NCI-H1694 treated with DMSO at 0.1 percent for 48 hours (cell line): Measurements from ENCODE around the gene GSTT2B.
A peak's percentile ranks its signal among the peaks of the same experiment; 100 is the strongest.
"Not testable (repeated sequence)": the region's sequence is repeated elsewhere in the genome, so short reads cannot be mapped to it uniquely, and the experiment has no call there.

Experiments used
- DNase-seq: peaks from one replicate; lab custom pipeline; 2025; lab: John Stamatoyannopoulos, UW

GSTT2B gene

DNA sequence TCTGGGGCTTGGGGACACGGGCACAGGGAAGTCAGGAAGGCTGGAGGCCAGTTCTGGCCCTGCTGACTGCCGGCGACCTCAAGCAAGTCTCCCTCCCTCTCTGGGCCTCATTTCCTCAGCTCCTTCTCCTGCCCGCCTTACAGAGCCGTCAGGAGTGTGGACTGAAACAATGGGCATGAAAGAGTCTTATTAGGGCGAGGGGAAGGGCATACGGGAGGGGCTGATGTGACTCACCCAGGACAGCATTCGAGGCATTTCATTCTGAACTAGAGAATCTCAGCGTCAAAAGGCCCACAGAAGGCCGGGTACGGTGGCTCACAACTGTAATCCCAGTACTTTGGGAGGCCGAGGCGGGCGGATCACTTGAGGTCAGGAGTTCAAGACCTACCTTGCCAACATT lies 20.8 kb downstream of the GSTT2B start:
- DNase-seq, result not testable (repeated sequence)

DNA sequence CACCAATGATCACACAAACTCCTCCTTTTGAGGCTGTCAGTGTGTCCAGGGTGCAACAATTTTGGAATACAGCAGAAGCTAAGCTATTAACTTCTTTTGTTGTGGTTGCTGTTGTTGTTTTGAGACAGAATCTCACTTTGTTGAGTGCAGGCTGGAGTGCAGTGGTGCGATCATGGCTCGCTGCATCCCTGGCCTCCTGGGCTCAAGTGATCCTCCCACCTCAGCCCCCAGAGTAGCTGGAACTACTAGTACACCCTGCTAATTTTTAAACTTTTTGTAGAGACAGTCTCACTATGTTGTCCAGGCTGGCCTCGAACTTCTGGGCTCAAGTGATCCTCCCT lies 22.0 kb downstream of the GSTT2B start:
- DNase-seq, result no peak

DNA sequence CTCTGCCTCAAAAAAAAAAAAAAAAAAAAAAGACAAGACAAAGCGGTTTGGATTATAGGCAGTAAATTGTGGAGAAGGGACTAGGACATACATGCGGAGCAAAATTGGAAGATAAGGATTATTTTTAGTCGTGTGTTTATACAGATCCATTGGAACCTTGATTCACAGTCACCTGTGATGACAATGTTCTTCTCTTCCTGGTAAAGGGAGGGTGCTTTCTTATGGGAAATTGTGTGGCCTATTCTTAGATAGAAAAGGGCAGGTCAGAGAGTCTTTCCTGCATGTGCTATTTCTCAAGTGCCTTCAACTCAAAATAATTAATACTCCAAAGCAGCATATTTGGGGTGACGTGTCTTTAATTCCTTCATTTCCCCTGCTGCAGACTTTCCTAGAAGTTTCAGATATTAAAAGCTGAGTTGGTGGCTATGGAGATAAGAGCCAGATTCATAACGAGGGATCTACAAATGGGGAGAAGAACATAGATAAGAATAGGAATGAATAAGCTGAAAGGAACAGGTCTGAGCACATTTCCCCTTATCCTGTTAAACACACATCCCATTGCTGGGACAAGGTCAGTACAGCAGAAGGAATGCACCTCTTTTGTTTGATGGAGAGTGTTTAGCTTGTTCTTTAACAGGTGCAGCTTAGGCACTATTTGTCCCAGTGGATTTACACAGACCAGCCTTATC lies 22.5 kb downstream of the GSTT2B start:
- no peak for DNase-seq

DNA sequence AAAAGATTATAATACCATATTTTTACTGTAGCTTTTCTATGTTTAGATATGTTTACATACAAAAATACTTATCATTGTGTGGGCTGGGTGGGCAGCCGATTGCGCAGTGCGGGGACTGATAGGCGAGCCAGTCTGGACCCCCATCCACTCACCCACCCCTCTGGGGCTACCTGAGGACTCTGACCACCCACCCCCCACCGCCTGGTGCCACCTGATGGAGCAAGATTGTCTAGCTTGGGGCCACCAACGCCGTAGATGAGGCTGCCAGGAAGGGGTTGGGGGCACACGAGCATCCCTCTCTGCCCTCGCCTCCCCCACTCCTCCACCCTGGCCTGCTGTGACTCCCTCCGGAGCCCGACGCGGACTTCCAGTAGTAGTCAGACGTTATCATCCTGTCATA lies 34.4 kb downstream of the GSTT2B start:
- no peak for DNase-seq

DNA sequence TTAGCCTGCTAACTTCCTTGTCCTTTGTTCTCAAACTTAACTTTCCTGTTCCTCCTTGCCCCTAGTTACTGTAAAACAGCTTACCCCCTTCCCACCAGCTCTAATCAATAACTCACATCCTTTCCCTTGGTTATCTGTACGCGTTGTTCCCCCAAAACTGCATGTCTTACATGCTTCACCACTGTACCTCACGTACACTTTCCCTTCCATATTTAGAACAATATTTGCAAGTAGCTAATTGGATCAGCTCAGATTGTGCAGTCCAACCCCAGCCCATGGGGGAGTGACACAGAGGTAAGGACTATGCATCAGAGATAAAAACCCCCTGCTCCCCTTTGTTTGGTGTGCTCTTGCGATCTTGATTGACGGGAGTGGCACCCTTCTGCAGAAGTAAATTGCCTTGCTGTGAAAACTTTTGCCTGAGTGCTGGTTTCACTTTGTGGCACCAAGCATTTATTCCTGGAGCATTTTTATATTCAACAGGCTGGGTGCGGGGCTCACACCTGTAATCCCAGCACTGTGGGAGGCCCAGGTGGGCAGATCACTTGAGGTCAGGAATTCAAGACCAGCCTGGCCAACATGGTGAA lies 35.9 kb downstream of the GSTT2B start:
- DNase-seq, result no peak

GRCh38 chr22:23922921-23923320 lies 38.1 kb downstream of the GSTT2B start:
- no peak for DNase-seq

DNA sequence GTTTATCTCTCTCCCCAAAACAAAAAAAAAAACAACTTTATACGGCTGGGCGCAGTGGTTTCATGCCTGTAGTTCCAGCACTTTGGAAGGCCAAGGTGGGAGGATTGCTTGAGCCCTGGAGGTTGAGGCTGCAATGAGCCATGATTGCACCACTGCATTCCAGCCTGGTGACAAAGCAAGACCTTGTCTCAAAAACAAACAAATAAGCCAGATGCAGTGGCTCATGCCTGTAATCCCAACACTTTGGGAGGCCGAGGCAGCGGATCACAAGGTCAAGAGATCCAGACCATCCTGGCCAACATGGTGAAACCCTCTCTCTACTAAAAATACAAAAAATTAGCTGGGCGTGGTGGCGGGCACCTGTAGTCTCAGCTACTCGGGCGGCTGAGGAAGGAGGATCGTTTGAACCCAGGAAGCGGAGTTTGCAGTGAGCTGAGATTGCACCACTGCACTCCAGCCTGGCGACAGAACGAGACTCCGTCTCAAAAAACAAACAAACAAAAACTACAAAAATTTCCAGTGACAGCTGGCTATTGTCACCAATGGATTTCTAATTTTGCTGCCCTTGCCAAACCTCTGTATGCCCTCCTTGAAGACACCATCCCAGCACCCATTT lies 39.3 kb downstream of the GSTT2B start:
- not testable (repeated sequence) for DNase-seq

DNA sequence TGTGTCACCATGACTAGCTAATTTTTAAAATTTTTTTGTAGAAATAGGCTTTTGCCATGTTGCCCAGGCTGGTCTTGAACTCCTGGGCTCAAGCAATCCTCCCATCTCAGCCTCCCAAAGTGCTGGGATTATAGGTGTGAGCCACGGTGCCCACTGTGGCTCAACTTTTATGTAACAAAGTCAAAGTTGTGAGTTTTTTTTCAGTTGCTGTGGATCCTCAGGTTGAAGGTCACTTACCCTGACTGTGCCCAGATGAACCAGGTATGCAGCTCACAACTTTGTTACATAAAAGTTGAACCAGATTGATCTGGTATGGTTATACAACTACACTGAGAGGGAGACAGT lies 40.8 kb downstream of the GSTT2B start:
- DNase-seq, result not testable (repeated sequence)

- no peak for DNase-seq
These were observed 45.7 kb downstream of the GSTT2B start for GRCh38 chr22:23915290-23915689.

DNA sequence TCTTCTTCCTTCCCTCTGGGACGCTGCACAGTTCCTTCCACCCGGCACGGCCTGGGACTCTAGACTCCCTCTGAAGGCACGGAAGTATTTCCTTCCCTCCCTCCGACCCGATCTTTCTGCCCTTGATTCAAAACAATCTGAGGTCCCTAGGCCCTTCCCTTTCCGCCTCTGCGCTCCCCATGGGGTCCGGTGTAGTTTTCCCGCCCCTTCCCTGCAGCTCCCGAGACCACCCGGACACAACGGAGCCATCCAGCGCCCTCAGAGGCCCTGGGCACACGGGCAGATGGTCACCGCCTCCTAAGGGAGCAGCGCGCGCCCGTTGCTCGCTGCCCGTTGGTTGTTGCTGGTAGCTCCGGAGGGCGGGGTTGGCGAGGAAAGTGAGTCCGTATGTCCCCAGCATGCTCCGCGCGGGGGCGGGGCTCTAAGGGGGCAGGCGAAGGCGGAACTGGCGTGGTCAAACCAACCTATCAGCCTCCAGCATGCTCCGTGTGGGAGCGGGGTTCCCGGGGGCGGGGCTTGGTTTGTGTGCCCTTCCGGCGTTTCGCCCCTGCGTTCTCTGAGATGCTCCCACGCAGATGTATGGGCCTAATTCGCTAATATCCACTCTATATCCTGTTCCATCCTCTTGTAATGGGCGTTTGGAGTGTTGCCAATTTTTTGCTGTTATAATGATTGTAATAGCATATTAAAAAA lies 47.2 kb downstream of the GSTT2B start:
- peak; percentile 94 for DNase-seq

GRCh38 chr22:23913306-23913660 lies 47.7 kb downstream of the GSTT2B start:
- DNase-seq, result no peak

- no peak for DNase-seq
These were observed 48.6 kb downstream of the GSTT2B start for GRCh38 chr22:23912293-23912903.

DNA sequence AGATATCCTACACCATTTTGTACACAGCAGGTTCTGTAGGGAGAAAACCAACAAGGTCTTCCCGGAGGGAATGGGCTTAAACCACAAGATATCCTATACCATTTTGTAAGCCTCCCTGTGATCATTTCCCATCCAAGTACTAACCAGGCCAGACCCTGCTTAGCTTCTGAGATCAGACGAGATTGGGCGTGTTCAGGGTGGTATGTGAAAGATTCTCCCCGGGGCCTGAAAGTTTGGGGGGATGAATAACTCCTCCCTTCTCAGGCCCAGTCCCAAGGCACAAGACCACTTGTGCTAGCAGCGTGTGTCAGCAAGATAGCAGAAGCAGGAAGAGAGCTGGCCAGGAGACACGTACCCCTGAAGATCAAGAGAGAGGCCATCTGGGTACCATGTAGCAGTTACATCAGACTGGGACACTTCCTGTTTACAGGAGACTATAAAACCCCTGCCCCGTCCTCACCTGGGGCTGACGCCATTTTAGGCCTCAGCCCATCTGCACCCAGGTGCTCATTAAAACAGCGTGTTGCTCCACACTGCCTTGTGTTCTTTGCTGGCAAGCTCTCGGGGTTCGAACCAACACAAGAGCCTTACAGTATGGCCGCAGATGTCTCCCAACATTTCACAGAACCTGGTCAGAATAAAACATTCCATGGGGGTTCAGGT lies 49.5 kb downstream of the GSTT2B start:
- no peak for DNase-seq

- no peak for DNase-seq
These were observed 50.4 kb downstream of the GSTT2B start for GRCh38 chr22:23910496-23911190.

DNA sequence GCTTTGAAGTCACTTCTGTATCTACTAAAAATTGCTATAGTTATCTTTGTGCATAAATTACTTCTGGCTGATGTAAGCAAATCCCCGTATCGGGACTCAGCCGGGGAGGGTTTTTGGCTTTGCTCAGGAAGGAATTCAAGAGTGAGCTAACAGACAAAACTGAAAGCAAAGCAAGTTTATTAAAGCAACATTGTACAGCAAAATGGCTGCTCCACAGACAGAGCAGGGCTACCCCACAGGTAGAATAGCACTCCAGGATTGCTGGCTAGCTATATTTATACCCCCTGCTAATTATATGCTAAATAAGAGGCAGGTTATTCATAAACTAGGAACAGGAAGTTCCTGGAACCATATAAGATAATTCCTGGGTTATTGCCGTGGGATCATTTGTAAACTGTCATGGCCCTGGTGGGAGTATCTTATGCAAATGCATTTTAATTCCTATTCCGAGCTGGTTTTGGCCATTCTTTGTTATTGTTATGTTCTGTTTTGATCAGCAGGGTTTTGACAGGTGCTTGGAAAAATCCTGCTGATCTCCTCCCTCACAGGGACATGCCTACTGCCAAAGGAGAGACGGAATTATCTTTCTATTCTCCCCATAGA lies 51.6 kb downstream of the GSTT2B start:
- DNase-seq, result no peak

GRCh38 chr22:23908587-23909205 lies 52.3 kb downstream of the GSTT2B start:
- DNase-seq, result no peak

GRCh38 chr22:23907423-23907822 lies 53.6 kb downstream of the GSTT2B start:
- not testable (repeated sequence) for DNase-seq
